ENCODE data around the gene TRIP6.

Gene TRIP6

GRCh38 chr7:100874577-100875355 lies 7.6 kb downstream of the TRIP6 start, which contains the start of gene SRRT:
Gene SRRT, plus strand, starts transcription at chr7:100875103. Its CDS starts 488 bp downstream, at chr7:100875591.
- peak; percentile 99 for DNase-seq

GRCh38 chr7:100875356-100875751 lies 8.2 kb downstream of the TRIP6 start:
- no peak for DNase-seq

- DNase-seq: no peak
These were observed 10.8 kb downstream of the TRIP6 start for GRCh38 chr7:100878013-100878412.

- DNase-seq: no peak
These were observed 11.5 kb downstream of the TRIP6 start for GRCh38 chr7:100878685-100879084.

- no peak for DNase-seq
These were observed 12.6 kb downstream of the TRIP6 start for GRCh38 chr7:100879685-100880261.

- no peak for DNase-seq
These were observed 13.5 kb downstream of the TRIP6 start for GRCh38 chr7:100880645-100881044.

- DNase-seq: no peak
These were observed 13.9 kb downstream of the TRIP6 start for GRCh38 chr7:100881136-100881535.

GRCh38 chr7:100882201-100882600 lies 15.0 kb downstream of the TRIP6 start:
- no peak for DNase-seq

- no peak for DNase-seq
These were observed 15.8 kb downstream of the TRIP6 start for GRCh38 chr7:100882785-100883526.

GRCh38 chr7:100884736-100885439 lies 17.7 kb downstream of the TRIP6 start:
- no peak for DNase-seq

- no peak for DNase-seq
These were observed 18.4 kb downstream of the TRIP6 start for GRCh38 chr7:100885440-100886141.

GRCh38 chr7:100886142-100886935 lies 19.2 kb downstream of the TRIP6 start:
- DNase-seq: no peak

GRCh38 chr7:100886936-100887515 lies 19.8 kb downstream of the TRIP6 start:
- no peak for DNase-seq

- peak; percentile 47 for DNase-seq
These were observed 20.5 kb downstream of the TRIP6 start for GRCh38 chr7:100887516-100888290.

GRCh38 chr7:100888291-100888987 lies 21.3 kb downstream of the TRIP6 start:
- no peak for DNase-seq

GRCh38 chr7:100888988-100889750 lies 22.0 kb downstream of the TRIP6 start, which contains the start of gene UFSP1:
Gene UFSP1, minus strand, starts transcription at chr7:100889715. Its CDS starts 444 bp downstream, at chr7:100889271.
- DNase-seq: peak; percentile 23

- no peak for DNase-seq
These were observed 23.7 kb downstream of the TRIP6 start for GRCh38 chr7:100890653-100891567.
